ENCODE data around the gene GNAI2. TPM values are rescaled to one million over a fixed set of nuclear protein-coding genes. Genes with fewer than 3 reads are reported as not detected.
"Not testable (repeated sequence)": the region's sequence is repeated elsewhere in the genome, so short reads cannot be mapped to it uniquely, and the experiment has no call there.

The GNAI2 gene
- total RNA-seq, 2 donors from 2014 or later = 331 to 413 TPM

GRCh38 chr3:50262200-50262599, 26.2 kb downstream of the GNAI2 start:
- H3K36me3 Mint-ChIP-seq; ATAC-seq; H3K27me3 Mint-ChIP-seq; DNase-seq (ENCODE audit: low spot score); H3K27ac Mint-ChIP-seq; H3K4me3 Mint-ChIP-seq; H3K4me1 Mint-ChIP-seq (ENCODE audit: low read depth in 2 of 2); H3K9me3 Mint-ChIP-seq: not testable (repeated sequence)

- H3K27me3 Mint-ChIP-seq = peaks cover 0 to under 1% of the 10 kb centered on the region in 2 donors
- no peak for ATAC-seq
- H3K4me3 Mint-ChIP-seq = no peak overlapping the region
- DNase-seq (ENCODE audit: low spot score) = no peak
- no peaks in the 10 kb centered on the region for H3K36me3 Mint-ChIP-seq
- H3K27ac Mint-ChIP-seq = no peak overlapping the region
- H3K4me1 Mint-ChIP-seq (ENCODE audit: low read depth in 2 of 2) = peaks cover 4 to 6% of the 10 kb centered on the region in 2 donors
- no peaks in the 10 kb centered on the region for H3K9me3 Mint-ChIP-seq
Measured at GRCh38 chr3:50262778-50263177, 26.8 kb downstream of the GNAI2 start.

DNA sequence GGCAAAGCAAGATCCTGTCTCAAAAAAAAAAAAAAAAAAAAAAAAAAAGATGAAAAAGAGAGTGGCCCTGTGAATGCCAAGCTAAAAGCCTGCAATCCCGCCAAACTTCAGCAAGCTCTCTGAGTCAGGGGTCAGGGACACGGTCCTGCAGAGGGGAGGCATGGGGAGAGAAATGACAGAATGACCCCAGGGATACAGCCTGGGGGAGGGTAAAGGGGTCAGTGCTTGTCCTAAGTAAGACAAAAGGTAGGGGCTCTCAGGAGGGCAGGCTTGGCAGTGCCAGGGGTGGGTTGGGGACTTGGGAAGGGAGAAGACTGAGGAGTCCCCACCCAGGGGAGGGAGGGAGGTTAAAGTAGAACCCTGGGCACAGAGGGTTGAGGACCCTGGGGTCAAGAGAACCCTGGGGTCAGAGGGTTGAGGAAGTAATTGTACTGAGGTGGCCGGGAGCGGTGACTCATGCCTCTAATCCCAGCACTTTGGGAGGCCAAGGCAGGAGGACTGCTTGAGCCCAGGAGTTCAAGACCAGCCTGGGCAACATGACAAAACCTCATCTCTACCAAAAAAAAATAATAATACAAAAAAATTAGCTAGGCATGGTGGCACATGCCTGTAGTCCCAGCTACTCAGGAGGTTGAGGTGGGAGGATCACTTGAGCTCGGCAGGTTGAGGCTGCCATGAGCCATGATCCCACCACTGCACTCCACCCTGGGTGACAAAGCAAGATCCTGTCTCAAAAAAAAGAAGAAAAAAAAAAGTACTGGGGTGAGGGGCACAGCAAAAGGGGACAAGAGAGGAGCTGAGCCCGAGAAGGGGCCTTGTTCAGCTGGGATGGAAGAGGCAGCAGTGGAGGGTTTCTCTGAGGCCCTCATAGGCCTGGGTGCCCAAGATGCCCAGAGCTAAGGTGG, 27.7 kb downstream of the GNAI2 start:
- DNase-seq (ENCODE audit: low spot score) (no peak), ATAC-seq (no peak)
- Mint-ChIP-seq H3K4me3 (no peak overlapping the region), H3K27ac (no peak overlapping the region), H3K27me3 (peaks cover 0 to 2% of the 10 kb centered on the region in 2 donors), H3K9me3 (no peaks in the 10 kb centered on the region), H3K4me1 (ENCODE audit: low read depth in 2 of 2) (peaks cover 4 to 6% of the 10 kb centered on the region in 2 donors), H3K36me3 (no peaks in the 10 kb centered on the region)

- Mint-ChIP-seq H3K4me1 (ENCODE audit: low read depth in 2 of 2) (peaks cover 4 to 6% of the 10 kb centered on the region in 2 donors), H3K4me3 (no peak overlapping the region), H3K27ac (no peak overlapping the region), H3K36me3 (no peaks in the 10 kb centered on the region), H3K9me3 (no peaks in the 10 kb centered on the region), H3K27me3 (peaks cover 0 to 2% of the 10 kb centered on the region in 2 donors)
- no peak for DNase-seq (ENCODE audit: low spot score)
- ATAC-seq = no peak
Measured at GRCh38 chr3:50264383-50264963, 28.5 kb downstream of the GNAI2 start.

- no peaks in the 10 kb centered on the region for H3K36me3 Mint-ChIP-seq
- no peak for ATAC-seq
Measured at GRCh38 chr3:50264964-50265485, 29.0 kb downstream of the GNAI2 start.

DNA sequence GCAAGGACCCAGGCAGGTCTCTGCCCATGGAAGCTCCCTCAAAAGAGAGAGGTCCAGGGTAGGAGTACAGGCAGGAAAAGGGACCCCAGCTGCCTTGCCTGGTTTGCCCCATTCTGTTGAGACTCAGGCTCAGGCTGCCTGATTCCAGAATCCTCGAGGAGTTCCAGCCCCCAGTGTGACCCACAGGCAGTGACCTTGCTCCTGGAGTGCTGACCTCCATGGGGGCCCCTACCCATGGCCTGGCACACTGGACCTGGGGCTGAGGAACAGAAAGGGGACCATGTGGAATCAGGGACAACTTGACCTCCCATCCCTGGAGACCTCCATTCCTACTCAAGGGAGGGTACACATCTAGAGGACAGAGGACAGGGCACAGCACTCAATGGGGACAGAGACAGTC, 29.6 kb downstream of the GNAI2 start:
- no peak for ATAC-seq
- Mint-ChIP-seq H3K9me3 (no peaks in the 10 kb centered on the region), H3K4me1 (ENCODE audit: low read depth in 2 of 2) (peaks cover 0 to 2% of the 10 kb centered on the region in 2 donors), H3K27me3 (peaks cover 0 to 2% of the 10 kb centered on the region in 2 donors), H3K36me3 (no peaks in the 10 kb centered on the region), H3K4me3 (no peak overlapping the region), H3K27ac (no peak overlapping the region)
- no peak for DNase-seq (ENCODE audit: low spot score)

More at GRCh38 chr3:50264964-50265485, 29.0 kb downstream of the GNAI2 start:
- H3K4me1 Mint-ChIP-seq (ENCODE audit: low read depth in 2 of 2) = peaks cover 0 to 2% of the 10 kb centered on the region in 2 donors
- DNase-seq (ENCODE audit: low spot score) = no peak
- H3K9me3 Mint-ChIP-seq = no peaks in the 10 kb centered on the region
- H3K4me3 Mint-ChIP-seq = no peak overlapping the region
- H3K27me3 Mint-ChIP-seq = peaks cover 0 to 2% of the 10 kb centered on the region in 2 donors
- H3K27ac Mint-ChIP-seq = no peak overlapping the region

DNA sequence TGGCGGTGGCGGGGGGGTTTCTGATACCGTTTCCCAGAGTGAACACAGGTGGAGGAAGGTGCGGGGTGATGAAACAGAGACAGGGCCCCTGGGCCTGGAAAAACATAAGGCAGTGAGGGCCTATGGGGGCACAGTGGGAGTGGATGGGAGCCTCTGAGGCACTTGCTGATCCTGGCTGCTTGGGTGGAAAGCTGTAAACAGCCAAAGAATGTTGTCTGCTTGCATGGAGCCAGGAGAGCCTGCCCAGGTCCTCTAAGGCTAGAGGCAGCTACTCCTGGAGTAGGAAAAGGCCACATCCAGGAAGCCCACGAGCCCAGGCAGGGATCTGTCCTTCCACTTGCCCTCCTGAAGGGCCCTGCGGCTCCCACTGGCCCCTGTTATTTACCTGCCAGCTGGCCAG, 30.0 kb downstream of the GNAI2 start:
- Mint-ChIP-seq H3K27me3 (peaks cover 0 to 2% of the 10 kb centered on the region in 2 donors), H3K4me1 (ENCODE audit: low read depth in 2 of 2) (peaks cover 0 to 2% of the 10 kb centered on the region in 2 donors), H3K4me3 (no peak overlapping the region), H3K27ac (no peak overlapping the region), H3K36me3 (no peaks in the 10 kb centered on the region), H3K9me3 (no peaks in the 10 kb centered on the region)
- ATAC-seq = no peak
- DNase-seq (ENCODE audit: low spot score) = no peak

- ATAC-seq = no peak
- H3K27me3 Mint-ChIP-seq = peaks cover 0 to 2% of the 10 kb centered on the region in 2 donors
- no peaks in the 10 kb centered on the region for H3K9me3 Mint-ChIP-seq
Measured at GRCh38 chr3:50266836-50267235, 30.8 kb downstream of the GNAI2 start.

DNA sequence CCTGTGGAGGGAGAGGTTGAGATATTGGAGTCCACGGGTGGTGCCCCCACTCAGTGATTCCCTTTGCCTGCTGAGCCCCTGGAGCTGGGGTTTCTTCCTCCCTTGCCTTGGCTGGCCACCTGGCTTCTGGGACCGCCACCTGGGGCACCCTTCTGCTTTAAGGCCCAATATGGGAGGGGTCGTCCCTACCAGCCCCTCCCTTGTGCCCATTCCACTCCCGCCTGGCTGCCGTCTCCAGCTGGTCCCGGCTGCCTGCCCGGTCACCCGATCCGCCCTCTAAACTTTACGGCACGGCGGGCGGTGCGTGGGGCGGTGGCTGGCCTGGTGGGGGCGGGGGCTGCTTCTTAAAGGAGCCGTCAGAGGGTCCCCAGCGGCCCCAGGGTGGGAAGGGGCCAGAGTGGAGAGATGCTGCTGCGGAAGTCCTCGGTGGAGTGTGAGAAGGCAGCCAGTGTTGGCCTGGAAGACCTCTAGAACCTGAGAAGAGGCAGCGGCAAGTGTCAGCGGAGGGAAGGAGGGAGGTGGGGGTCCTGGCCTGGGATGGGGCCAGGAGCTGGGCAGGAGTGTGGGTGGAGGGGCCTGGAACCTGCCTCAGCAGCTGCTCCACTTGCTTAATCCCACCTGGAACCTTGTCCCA, 31.4 kb downstream of the GNAI2 start:
- H3K4me1 Mint-ChIP-seq (ENCODE audit: low read depth in 2 of 2) = peaks cover 0 to 6% of the 10 kb centered on the region in 2 donors
- no peak overlapping the region for H3K27ac Mint-ChIP-seq
- ATAC-seq (no peak), DNase-seq (ENCODE audit: low spot score) (no peak)
- H3K4me3 Mint-ChIP-seq = no peak overlapping the region
- no peaks in the 10 kb centered on the region for H3K36me3 Mint-ChIP-seq
- H3K9me3 Mint-ChIP-seq = no peaks in the 10 kb centered on the region
- peaks cover 0 to 2% of the 10 kb centered on the region in 2 donors for H3K27me3 Mint-ChIP-seq

More at GRCh38 chr3:50266836-50267235, 30.8 kb downstream of the GNAI2 start:
- DNase-seq (ENCODE audit: low spot score) = no peak
- Mint-ChIP-seq H3K36me3 (no peaks in the 10 kb centered on the region), H3K4me1 (ENCODE audit: low read depth in 2 of 2) (peaks cover 0 to 6% of the 10 kb centered on the region in 2 donors), H3K4me3 (no peak overlapping the region), H3K27ac (no peak overlapping the region)

GRCh38 chr3:50268276-50268675, 32.3 kb downstream of the GNAI2 start:
- H3K27me3 Mint-ChIP-seq = peaks cover 5 to 6% of the 10 kb centered on the region in 2 donors
- H3K4me1 Mint-ChIP-seq (ENCODE audit: low read depth in 2 of 2) = peaks cover 6 to 11% of the 10 kb centered on the region in 2 donors
- ATAC-seq (no peak), DNase-seq (ENCODE audit: low spot score) (no peak)
- H3K9me3 Mint-ChIP-seq = no peaks in the 10 kb centered on the region
- no peak overlapping the region for H3K4me3 Mint-ChIP-seq
- no peak overlapping the region for H3K27ac Mint-ChIP-seq
- H3K36me3 Mint-ChIP-seq = no peaks in the 10 kb centered on the region

DNA sequence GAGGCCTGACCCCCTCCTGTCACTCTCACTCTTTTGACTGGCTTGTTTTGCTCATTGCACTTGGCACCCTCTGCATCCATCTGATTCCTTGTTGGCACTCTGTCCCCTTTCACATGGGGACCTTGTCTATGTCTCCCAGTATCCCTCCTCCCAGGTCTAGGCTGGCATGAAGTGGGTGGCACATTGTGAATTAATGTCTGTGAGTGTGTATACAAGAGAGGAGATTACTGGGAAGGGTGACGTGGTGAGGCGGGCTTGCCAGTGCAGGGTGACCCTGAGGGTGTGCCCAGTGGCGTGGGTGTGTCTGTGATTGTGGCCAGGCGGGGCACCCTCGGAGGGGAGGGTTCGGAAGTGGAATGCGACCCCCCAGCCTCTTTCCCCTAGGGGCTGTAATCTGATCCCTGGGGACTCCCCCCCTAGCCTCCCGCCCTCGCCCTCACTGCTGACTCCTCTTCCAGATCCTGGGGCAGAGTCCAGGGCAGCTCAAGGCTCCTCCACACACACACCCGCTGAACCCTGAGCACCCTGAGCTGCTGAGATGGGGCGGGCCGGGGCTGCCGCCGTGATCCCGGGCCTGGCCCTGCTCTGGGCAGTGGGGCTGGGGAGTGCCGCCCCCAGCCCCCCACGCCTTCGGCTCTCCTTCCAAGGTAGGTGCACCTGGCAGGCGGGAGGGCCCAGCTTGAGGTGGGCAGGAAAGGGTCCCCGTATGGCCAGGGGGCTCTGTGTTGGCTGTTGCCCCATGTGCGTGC, 32.9 kb downstream of the GNAI2 start, which contains the start of gene SEMA3B:
SEMA3B (plus strand) TSS at position 445 of the 749 bp plus-strand sequence; CDS start at position 539, 94 bp downstream.
- no peak within 1 kb of the TSS for H3K4me3 Mint-ChIP-seq
- no peaks in the 10 kb centered on the region for H3K36me3 Mint-ChIP-seq
- no peaks in the 10 kb centered on the region for H3K9me3 Mint-ChIP-seq
- ATAC-seq (no peak), DNase-seq (ENCODE audit: low spot score) (no peak)
- H3K4me1 Mint-ChIP-seq (ENCODE audit: low read depth in 2 of 2) = peaks cover 6 to 11% of the 10 kb centered on the region in 2 donors
- H3K27ac Mint-ChIP-seq = no peak within 1 kb of the TSS
- peaks cover 5 to 7% of the 10 kb centered on the region in 2 donors for H3K27me3 Mint-ChIP-seq

DNA sequence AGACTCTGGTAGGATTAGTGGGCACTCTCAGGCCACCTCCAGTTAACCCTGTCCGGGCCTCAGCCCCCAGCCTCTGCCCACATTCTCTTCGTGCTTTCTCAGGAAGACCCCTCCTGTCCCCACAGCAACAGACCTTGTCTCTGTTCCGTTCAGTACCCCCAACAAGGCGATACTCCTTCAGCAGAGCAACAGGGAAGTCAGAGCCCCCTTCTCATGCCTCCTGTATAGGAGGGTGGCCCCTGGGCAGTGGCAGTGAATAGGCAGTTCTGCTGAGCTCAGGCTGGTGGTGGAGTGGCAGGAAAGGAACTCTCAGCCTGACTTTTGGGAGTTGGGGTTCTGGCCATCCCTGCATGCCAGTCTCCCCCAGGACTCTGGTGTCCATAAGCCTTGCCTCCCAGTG, 33.5 kb downstream of the GNAI2 start:
- no peak overlapping the region for H3K4me3 Mint-ChIP-seq
- H3K4me1 Mint-ChIP-seq (ENCODE audit: low read depth in 2 of 2) = peaks cover 11 to 13% of the 10 kb centered on the region in 2 donors
- no peaks in the 10 kb centered on the region for H3K9me3 Mint-ChIP-seq
- no peaks in the 10 kb centered on the region for H3K36me3 Mint-ChIP-seq
- no peak overlapping the region for H3K27ac Mint-ChIP-seq
- ATAC-seq (no peak), DNase-seq (ENCODE audit: low spot score) (no peak)
- H3K27me3 Mint-ChIP-seq = peaks cover 10 to 12% of the 10 kb centered on the region in 2 donors

DNA sequence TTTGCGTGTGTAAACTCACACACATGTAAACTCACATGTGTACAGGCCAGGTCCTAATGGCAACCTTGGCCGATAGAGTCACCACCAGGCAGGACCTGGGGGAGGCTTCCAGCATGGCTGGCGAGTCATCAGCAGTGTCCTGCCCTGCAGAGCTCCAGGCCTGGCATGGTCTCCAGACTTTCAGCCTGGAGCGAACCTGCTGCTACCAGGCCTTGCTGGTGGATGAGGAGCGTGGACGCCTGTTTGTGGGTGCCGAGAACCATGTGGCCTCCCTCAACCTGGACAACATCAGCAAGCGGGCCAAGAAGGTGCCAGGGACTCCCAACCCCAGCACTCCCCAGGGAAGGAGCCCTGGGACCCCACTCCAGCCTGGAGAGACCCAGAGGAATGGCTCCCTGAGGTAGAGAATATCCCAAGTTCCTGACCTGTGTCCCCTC, 34.0 kb downstream of the GNAI2 start:
- Mint-ChIP-seq H3K27me3 (peaks cover 12 to 14% of the 10 kb centered on the region in 2 donors), H3K36me3 (no peaks in the 10 kb centered on the region), H3K4me3 (no peak overlapping the region), H3K9me3 (no peaks in the 10 kb centered on the region), H3K4me1 (ENCODE audit: low read depth in 2 of 2) (peaks cover 13 to 16% of the 10 kb centered on the region in 2 donors), H3K27ac (no peak overlapping the region)
- DNase-seq (ENCODE audit: low spot score) = no peak
- no peak for ATAC-seq
